ENCODE data around the gene EIF4G1.

DNA sequence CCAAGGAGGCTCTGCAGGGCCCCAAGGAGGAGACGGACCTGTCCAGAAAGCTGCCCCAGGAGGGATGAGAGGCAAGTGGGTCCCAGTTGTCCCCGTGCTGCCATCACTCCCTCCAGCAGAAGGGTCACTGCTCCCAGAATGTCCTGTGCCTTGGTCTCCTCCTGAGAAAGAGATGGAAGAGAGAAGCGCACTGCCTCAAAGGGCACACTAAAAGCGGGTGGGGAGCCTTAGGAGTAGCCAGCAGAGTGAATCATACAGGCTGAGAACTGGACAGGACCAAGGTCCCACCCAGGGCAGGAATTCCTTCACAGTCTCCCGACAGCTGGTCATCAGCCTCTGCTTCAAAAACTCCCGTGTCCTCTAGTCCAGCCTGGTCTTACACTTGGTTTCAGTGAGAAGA is 59.0 kb downstream of the EIF4G1 start:
- TF ChIP-seq, protein P1, sequence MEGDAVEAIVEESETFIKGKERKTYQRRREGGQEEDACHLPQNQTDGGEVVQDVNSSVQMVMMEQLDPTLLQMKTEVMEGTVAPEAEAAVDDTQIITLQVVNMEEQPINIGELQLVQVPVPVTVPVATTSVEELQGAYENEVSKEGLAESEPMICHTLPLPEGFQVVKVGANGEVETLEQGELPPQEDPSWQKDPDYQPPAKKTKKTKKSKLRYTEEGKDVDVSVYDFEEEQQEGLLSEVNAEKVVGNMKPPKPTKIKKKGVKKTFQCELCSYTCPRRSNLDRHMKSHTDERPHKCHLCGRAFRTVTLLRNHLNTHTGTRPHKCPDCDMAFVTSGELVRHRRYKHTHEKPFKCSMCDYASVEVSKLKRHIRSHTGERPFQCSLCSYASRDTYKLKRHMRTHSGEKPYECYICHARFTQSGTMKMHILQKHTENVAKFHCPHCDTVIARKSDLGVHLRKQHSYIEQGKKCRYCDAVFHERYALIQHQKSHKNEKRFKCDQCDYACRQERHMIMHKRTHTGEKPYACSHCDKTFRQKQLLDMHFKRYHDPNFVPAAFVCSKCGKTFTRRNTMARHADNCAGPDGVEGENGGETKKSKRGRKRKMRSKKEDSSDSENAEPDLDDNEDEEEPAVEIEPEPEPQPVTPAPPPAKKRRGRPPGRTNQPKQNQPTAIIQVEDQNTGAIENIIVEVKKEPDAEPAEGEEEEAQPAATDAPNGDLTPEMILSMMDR (IDR thresholded peaks at IDR 0.05), result no peak
- TF ChIP-seq POLR2AphosphoS5 (IDR thresholded peaks at IDR 0.05), result no peak
